ENCODE measurements around the gene HSPA12A. TPM values are rescaled to one million over a fixed set of nuclear protein-coding genes. Genes with fewer than 3 reads are reported as not detected.

Gene HSPA12A
- total RNA-seq, 5 donors from 2014 or later (not counting 1 experiment from before 2014, with no cell fraction given) = 0.26 to 0.89 (median 0.53) TPM

DNA sequence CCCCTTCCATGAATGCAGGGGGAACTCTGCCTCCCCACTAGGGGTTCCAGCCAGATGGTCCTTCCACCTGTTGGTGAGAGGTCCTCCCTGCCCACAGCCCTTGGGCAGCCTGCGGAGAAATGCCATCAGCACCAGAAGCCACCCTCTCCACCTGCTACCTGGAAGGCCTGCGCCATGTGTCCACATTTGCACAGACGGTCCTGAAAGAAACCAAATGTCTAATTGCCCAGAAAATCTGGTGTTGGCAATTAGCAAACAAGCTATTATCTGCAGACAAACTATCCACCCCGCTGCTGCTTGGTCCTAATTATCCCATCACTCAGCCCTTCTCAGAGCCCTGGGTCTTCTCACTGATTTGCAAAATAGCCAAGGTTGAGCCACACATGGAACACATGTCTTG, 32.3 kb downstream of the HSPA12A start:
- WGBS (ENCODE audit: insufficient coverage) = 95% methylated on average over 4 of the region's 4 CpGs
- H3K4me3 ChIP-seq (ENCODE audit: control insufficient read depth in 1 of 2, extremely low read depth in 1 of 2, low read length in 1 of 2) = no peak overlapping the region
- H3K36me3 ChIP-seq (ENCODE audit: control insufficient read depth in 2 of 2, extremely low read depth in 1 of 2, insufficient read depth in 1 of 2, low read length in 1 of 2) = no peaks in the 10 kb centered on the region
- H3K27me3 ChIP-seq (replicated peaks in 1 of 2; ENCODE audit: control insufficient read depth in 2 of 2, extremely low read depth in 1 of 2, insufficient read depth in 2 of 2, low read length in 1 of 2) = peaks cover 9 to 34% of the 10 kb centered on the region in 2 experiments
- no peak overlapping the region for H3K27ac ChIP-seq (ENCODE audit: low read length)
- no peaks in the 10 kb centered on the region for H3K9me3 ChIP-seq
- H3K4me1 Mint-ChIP-seq = no peaks in the 10 kb centered on the region
- CTCF ChIA-PET = no interaction called here
- no peak overlapping the region for H3K4me3 Mint-ChIP-seq
- ATAC-seq (replicated peaks in 1 of 4) = no peak
- no peak overlapping the region for H3K27ac Mint-ChIP-seq
- H3K36me3 Mint-ChIP-seq = no peaks in the 10 kb centered on the region
- no peaks in the 10 kb centered on the region for H3K4me1 ChIP-seq (ENCODE audit: control insufficient read depth in 1 of 2, extremely low read depth in 1 of 2, insufficient read depth in 2 of 2, low read length in 2 of 2)
- DNase-seq = no peak
- POLR2A ChIA-PET = no interaction called here
- no peaks in the 10 kb centered on the region for H3K9me3 Mint-ChIP-seq
- peaks cover 33 to 36% of the 10 kb centered on the region in 2 donors for H3K27me3 Mint-ChIP-seq

DNA sequence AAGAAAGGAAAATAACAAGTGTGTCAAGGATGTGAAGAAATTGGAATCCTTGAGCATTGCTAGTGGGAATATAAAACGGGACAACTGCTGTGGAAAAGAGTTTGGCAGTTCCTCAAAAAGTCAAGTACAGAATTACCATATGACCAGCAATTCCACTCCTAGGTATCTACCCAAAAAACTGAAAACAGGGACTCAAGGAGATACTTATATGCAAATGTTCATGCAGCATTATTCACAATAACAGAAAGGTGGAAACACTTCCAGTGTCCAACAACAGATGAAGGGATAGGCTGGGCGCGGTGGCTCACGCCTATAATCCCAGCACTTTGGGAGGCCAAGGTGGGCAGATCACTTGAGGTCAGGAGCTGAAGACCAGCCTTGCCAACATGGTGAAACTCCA, 33.5 kb downstream of the HSPA12A start:
- no peaks in the 10 kb centered on the region for H3K4me1 Mint-ChIP-seq
- ATAC-seq (replicated peaks in 1 of 4) (no peak), DNase-seq (no peak)
- H3K4me3 Mint-ChIP-seq = no peak overlapping the region
- no peak overlapping the region for H3K27ac ChIP-seq (ENCODE audit: low read length)
- no peaks in the 10 kb centered on the region for H3K9me3 Mint-ChIP-seq
- H3K36me3 ChIP-seq (ENCODE audit: control insufficient read depth in 2 of 2, extremely low read depth in 1 of 2, insufficient read depth in 1 of 2, low read length in 1 of 2) = no peaks in the 10 kb centered on the region
- no peak overlapping the region for H3K4me3 ChIP-seq (ENCODE audit: control insufficient read depth in 1 of 2, extremely low read depth in 1 of 2, low read length in 1 of 2)
- 83% methylated on average over 1 of the region's 4 CpGs for WGBS (ENCODE audit: insufficient coverage)
- POLR2A ChIA-PET = no interaction called here
- CTCF ChIA-PET = no interaction called here
- H3K27me3 ChIP-seq (replicated peaks in 1 of 2; ENCODE audit: control insufficient read depth in 2 of 2, extremely low read depth in 1 of 2, insufficient read depth in 2 of 2, low read length in 1 of 2) = peaks cover 7 to 25% of the 10 kb centered on the region in 2 experiments
- H3K4me1 ChIP-seq (ENCODE audit: control insufficient read depth in 1 of 2, extremely low read depth in 1 of 2, insufficient read depth in 2 of 2, low read length in 2 of 2) = no peaks in the 10 kb centered on the region
- peaks cover 28 to 31% of the 10 kb centered on the region in 2 donors for H3K27me3 Mint-ChIP-seq
- H3K36me3 Mint-ChIP-seq = no peaks in the 10 kb centered on the region
- H3K9me3 ChIP-seq = no peaks in the 10 kb centered on the region
- no peak overlapping the region for H3K27ac Mint-ChIP-seq

DNA sequence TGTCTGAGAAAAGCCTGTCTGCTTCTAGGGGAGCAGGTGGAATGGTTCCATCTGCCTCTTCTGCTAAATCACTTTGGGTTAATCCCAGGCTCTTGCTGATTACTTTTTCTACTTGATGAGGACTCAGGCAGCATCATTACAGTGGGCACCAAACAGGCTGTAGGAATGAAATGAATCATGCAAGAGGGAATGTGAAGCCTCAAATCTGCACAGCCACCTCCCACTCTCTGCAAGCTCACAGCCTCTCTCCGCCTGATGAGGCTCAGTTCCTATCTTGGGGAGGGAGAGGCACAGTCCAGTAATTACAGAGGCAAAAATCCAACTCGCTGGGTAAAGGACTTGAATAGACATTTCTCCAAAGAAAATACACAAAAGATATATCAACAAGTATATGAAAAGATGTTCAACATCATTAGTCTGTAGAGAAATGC, 34.0 kb downstream of the HSPA12A start:
- no peak overlapping the region for H3K4me3 ChIP-seq (ENCODE audit: control insufficient read depth in 1 of 2, extremely low read depth in 1 of 2, low read length in 1 of 2)
- Mint-ChIP-seq H3K27me3 (peaks cover 27 to 28% of the 10 kb centered on the region in 2 donors), H3K36me3 (no peaks in the 10 kb centered on the region), H3K4me1 (no peaks in the 10 kb centered on the region), H3K27ac (no peak overlapping the region), H3K4me3 (no peak overlapping the region), H3K9me3 (no peaks in the 10 kb centered on the region)
- no peak overlapping the region for H3K27ac ChIP-seq (ENCODE audit: low read length)
- no peaks in the 10 kb centered on the region for H3K4me1 ChIP-seq (ENCODE audit: control insufficient read depth in 1 of 2, extremely low read depth in 1 of 2, insufficient read depth in 2 of 2, low read length in 2 of 2)
- ChIA-PET CTCF (no interaction called here), POLR2A (no interaction called here)
- H3K9me3 ChIP-seq = no peaks in the 10 kb centered on the region
- H3K36me3 ChIP-seq (ENCODE audit: control insufficient read depth in 2 of 2, extremely low read depth in 1 of 2, insufficient read depth in 1 of 2, low read length in 1 of 2) = no peaks in the 10 kb centered on the region
- H3K27me3 ChIP-seq (replicated peaks in 1 of 2; ENCODE audit: control insufficient read depth in 2 of 2, extremely low read depth in 1 of 2, insufficient read depth in 2 of 2, low read length in 1 of 2) = peaks cover 7 to 28% of the 10 kb centered on the region in 2 experiments
- DNase-seq = no peak
- no CpG with 5 or more reads among the region's 2 CpGs for WGBS (ENCODE audit: insufficient coverage)
- no peak for ATAC-seq (replicated peaks in 1 of 4)

DNA sequence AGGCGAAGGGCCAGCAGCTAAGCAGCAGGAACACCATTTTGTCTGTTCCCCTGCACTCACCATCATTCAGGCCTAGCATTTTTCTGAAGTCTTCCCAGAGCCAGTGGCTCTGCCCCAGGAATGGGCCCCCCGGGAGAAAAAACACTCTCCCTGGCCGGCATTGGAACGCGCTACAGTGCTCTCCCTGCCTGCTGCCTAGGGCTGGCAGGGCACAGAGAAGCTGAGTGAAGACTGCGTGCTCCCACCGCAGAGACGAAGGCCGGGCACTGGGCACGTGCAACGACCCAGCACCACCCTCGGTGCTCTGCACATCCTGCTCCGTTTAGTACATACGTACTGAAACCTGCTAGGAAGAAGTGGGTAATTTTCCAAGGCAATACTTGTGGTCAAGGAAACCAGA, 34.4 kb downstream of the HSPA12A start:
- POLR2A ChIA-PET = no interaction called here
- 84% methylated on average over 12 of the region's 14 CpGs for WGBS (ENCODE audit: insufficient coverage)
- no peak for ATAC-seq (replicated peaks in 1 of 4)

DNA sequence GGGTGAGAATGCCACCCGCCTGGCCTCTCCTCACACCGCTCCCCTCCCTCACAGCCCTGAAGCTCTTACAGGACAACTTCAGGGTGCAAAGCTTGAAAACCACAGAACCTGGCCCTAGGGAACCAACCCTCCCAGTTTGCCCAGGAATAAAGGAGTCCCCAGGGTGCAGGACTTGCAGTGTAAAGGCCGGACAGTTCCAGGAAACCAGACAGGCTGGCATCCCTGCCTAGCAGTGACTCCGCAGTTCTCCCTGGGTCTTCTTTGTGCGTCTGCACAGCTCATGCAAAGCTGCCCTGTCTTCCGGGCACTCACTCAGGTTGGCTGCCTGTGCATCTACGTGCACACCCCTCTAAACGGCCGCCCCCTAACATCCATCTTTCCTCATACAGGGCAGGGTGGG, 36.1 kb downstream of the HSPA12A start:
- Histone ChIP-seq H3K36me3 (ENCODE audit: control insufficient read depth in 2 of 2, extremely low read depth in 1 of 2, insufficient read depth in 1 of 2, low read length in 1 of 2) (no peaks in the 10 kb centered on the region), H3K27me3 (replicated peaks in 1 of 2; ENCODE audit: control insufficient read depth in 2 of 2, extremely low read depth in 1 of 2, insufficient read depth in 2 of 2, low read length in 1 of 2) (peaks cover 7 to 33% of the 10 kb centered on the region in 2 experiments), H3K27ac (ENCODE audit: low read length) (no peak overlapping the region), H3K9me3 (no peaks in the 10 kb centered on the region), H3K4me3 (ENCODE audit: control insufficient read depth in 1 of 2, extremely low read depth in 1 of 2, low read length in 1 of 2) (no peak overlapping the region), H3K4me1 (ENCODE audit: control insufficient read depth in 1 of 2, extremely low read depth in 1 of 2, insufficient read depth in 2 of 2, low read length in 2 of 2) (no peaks in the 10 kb centered on the region)
- POLR2A ChIA-PET = no interaction called here
- no peak for ATAC-seq (replicated peaks in 1 of 4)
- DNase-seq = no peak
- no peaks in the 10 kb centered on the region for H3K9me3 Mint-ChIP-seq
- no peaks in the 10 kb centered on the region for H3K36me3 Mint-ChIP-seq
- H3K4me1 Mint-ChIP-seq = no peaks in the 10 kb centered on the region
- CTCF ChIA-PET = no interaction called here
- H3K27ac Mint-ChIP-seq = no peak overlapping the region
- H3K27me3 Mint-ChIP-seq = peaks cover 42 to 45% of the 10 kb centered on the region in 2 donors
- 88% methylated on average over 7 of the region's 9 CpGs for WGBS (ENCODE audit: insufficient coverage)
- no peak overlapping the region for H3K4me3 Mint-ChIP-seq

More for the DNA sequence above, 34.4 kb downstream of the HSPA12A start:
- no peak overlapping the region for H3K4me3 ChIP-seq (ENCODE audit: control insufficient read depth in 1 of 2, extremely low read depth in 1 of 2, low read length in 1 of 2)
- CTCF ChIA-PET = interaction anchor here in 1 of 2 donors (0.5 kb wide), 1 partner anchor 262 kb away, joined by 3 read pairs; no protein-coding TSS in a partner anchor
- no peaks in the 10 kb centered on the region for H3K4me1 ChIP-seq (ENCODE audit: control insufficient read depth in 1 of 2, extremely low read depth in 1 of 2, insufficient read depth in 2 of 2, low read length in 2 of 2)
- peaks cover 7 to 26% of the 10 kb centered on the region in 2 experiments for H3K27me3 ChIP-seq (replicated peaks in 1 of 2; ENCODE audit: control insufficient read depth in 2 of 2, extremely low read depth in 1 of 2, insufficient read depth in 2 of 2, low read length in 1 of 2)
- Mint-ChIP-seq H3K27ac (no peak overlapping the region), H3K4me3 (no peak overlapping the region), H3K4me1 (no peaks in the 10 kb centered on the region), H3K27me3 (peaks cover 31% of the 10 kb centered on the region in 2 donors), H3K9me3 (no peaks in the 10 kb centered on the region), H3K36me3 (no peaks in the 10 kb centered on the region)
- no peak overlapping the region for H3K27ac ChIP-seq (ENCODE audit: low read length)
- DNase-seq = no peak
- no peaks in the 10 kb centered on the region for H3K9me3 ChIP-seq
- no peaks in the 10 kb centered on the region for H3K36me3 ChIP-seq (ENCODE audit: control insufficient read depth in 2 of 2, extremely low read depth in 1 of 2, insufficient read depth in 1 of 2, low read length in 1 of 2)

DNA sequence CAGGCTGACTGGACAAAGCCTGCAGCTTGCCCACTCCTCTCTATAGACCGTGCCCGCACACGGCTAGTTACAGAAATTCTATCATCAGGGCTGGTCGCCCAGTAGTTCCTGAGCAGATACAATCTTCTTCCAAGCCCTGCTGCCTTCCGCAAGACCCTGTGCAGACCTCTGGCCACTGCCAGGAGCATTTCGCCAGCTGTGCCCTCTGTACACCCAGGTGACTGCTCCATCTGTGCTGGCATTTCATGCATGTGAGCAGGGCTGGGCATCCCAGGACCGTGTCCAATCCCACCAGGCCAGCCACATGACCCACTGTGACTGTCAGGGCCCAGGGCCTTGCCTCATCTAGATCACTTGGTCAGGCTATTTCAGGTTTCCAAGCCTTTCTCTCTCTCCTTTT, 36.9 kb downstream of the HSPA12A start:
- CTCF ChIA-PET = no interaction called here
- H3K27me3 ChIP-seq (replicated peaks in 1 of 2; ENCODE audit: control insufficient read depth in 2 of 2, extremely low read depth in 1 of 2, insufficient read depth in 2 of 2, low read length in 1 of 2) = peaks cover 7 to 36% of the 10 kb centered on the region in 2 experiments
- H3K27ac ChIP-seq (ENCODE audit: low read length) = no peak overlapping the region
- H3K4me1 Mint-ChIP-seq = no peaks in the 10 kb centered on the region
- no peaks in the 10 kb centered on the region for H3K4me1 ChIP-seq (ENCODE audit: control insufficient read depth in 1 of 2, extremely low read depth in 1 of 2, insufficient read depth in 2 of 2, low read length in 2 of 2)
- ATAC-seq (replicated peaks in 1 of 4) (no peak), DNase-seq (no peak)
- H3K27me3 Mint-ChIP-seq = peaks cover 39 to 46% of the 10 kb centered on the region in 2 donors
- no peaks in the 10 kb centered on the region for H3K36me3 ChIP-seq (ENCODE audit: control insufficient read depth in 2 of 2, extremely low read depth in 1 of 2, insufficient read depth in 1 of 2, low read length in 1 of 2)
- WGBS (ENCODE audit: insufficient coverage) = 81% methylated on average over 7 of the region's 7 CpGs
- H3K9me3 ChIP-seq = no peaks in the 10 kb centered on the region
- POLR2A ChIA-PET = no interaction called here
- no peaks in the 10 kb centered on the region for H3K36me3 Mint-ChIP-seq
- H3K4me3 Mint-ChIP-seq = no peak overlapping the region
- H3K9me3 Mint-ChIP-seq = no peaks in the 10 kb centered on the region
- no peak overlapping the region for H3K4me3 ChIP-seq (ENCODE audit: control insufficient read depth in 1 of 2, extremely low read depth in 1 of 2, low read length in 1 of 2)
- no peak overlapping the region for H3K27ac Mint-ChIP-seq

DNA sequence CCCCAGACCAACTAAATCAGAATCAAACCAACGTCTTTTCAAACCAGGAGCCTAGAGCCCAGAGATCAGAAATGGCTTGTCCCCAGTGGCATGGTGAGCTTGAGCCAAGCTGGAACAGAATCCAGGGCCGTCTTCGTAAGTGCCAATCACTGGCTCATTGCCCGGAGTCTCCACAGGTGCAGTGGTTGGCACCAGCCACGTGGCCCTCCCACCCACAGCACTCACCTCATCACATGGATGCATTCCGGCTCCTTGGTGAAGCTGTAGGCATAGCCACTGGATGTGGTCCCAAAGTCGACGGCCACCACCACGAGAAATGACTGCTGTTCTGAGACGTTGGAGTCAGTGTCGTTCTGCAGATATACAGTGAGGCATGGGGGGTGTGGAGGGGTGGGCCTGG, 37.4 kb downstream of the HSPA12A start:
- no peaks in the 10 kb centered on the region for H3K9me3 ChIP-seq
- ChIA-PET POLR2A (no interaction called here), CTCF (no interaction called here)
- DNase-seq (no peak), ATAC-seq (replicated peaks in 1 of 4) (no peak)
- H3K4me3 ChIP-seq (ENCODE audit: control insufficient read depth in 1 of 2, extremely low read depth in 1 of 2, low read length in 1 of 2) = no peak overlapping the region
- Mint-ChIP-seq H3K4me1 (no peaks in the 10 kb centered on the region), H3K4me3 (no peak overlapping the region), H3K27me3 (peaks cover 39 to 42% of the 10 kb centered on the region in 2 donors), H3K27ac (no peak overlapping the region), H3K9me3 (no peaks in the 10 kb centered on the region), H3K36me3 (no peaks in the 10 kb centered on the region)
- no peaks in the 10 kb centered on the region for H3K4me1 ChIP-seq (ENCODE audit: control insufficient read depth in 1 of 2, extremely low read depth in 1 of 2, insufficient read depth in 2 of 2, low read length in 2 of 2)
- H3K27me3 ChIP-seq (replicated peaks in 1 of 2; ENCODE audit: control insufficient read depth in 2 of 2, extremely low read depth in 1 of 2, insufficient read depth in 2 of 2, low read length in 1 of 2) = peaks cover 2 to 38% of the 10 kb centered on the region in 2 experiments
- no peaks in the 10 kb centered on the region for H3K36me3 ChIP-seq (ENCODE audit: control insufficient read depth in 2 of 2, extremely low read depth in 1 of 2, insufficient read depth in 1 of 2, low read length in 1 of 2)
- H3K27ac ChIP-seq (ENCODE audit: low read length) = no peak overlapping the region
- WGBS (ENCODE audit: insufficient coverage) = 79% methylated on average over 5 of the region's 11 CpGs
